ENCODE data around the gene CDX2.

Gene CDX2

DNA sequence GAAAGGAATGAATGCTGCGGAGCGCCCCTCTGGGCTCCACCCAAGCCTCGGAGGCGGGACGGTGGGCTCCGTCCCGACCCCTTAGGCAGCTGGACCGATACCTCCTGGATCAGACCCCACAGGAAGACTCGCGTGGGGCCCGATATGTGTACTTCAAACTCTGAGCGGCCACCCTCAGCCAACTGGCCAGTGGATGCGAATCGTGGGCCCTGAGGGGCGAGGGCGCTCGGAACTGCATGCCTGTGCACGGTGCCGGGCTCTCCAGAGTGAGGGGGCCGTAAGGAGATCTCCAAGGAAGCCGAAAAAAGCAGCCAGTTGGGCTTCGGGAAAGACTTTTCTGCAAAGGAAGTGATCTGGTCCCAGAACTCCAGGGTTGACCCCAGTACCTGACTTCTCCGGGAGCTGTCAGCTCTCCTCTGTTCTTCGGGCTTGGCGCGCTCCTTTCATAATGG lies 40.7 kb downstream of the CDX2 start:
- no peak for DNase-seq

- no peak for DNase-seq
Measured at GRCh38 chr13:27927444-27928352, 41.4 kb downstream of the CDX2 start.

DNA sequence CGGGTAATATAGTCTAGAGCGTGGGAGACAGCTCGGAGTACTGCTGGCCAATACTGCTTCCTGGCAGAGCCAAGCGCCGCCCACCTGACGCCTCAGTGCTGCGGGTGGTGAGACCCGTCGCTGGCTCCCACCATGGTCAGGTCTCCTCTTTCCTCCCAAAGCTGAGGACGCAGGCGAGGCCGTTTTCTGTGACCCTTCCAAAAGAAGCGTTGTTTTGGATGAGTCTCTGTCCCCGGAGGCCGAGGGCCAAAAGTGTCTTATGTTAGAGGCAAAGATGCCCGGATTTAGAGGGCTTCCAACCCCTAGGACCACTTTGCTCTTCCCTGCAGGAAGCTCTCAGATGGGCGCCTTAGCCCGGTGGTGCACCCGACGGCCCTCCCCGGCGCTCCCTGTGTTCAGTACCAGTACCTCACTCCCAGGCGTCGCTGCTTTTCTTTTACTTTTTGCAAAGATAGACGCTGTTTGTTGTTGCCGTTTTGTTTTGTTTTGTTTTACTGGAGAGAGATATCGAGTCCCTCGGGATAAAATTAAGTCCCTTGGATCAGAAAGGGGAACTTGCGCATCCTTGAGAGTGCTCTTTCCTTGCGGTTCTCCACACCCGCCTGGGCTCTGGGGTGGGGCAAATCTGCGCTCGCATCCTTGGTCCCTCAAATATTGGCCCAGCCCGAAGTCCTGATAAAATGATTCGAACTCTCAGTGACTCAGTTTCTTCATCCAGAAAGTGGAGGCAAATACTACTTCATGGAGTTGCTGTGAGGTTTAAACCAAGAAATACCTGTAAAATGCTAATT lies 42.3 kb downstream of the CDX2 start:
- DNase-seq, result no peak

- DNase-seq, result no peak
Measured at GRCh38 chr13:27925220-27925991, 43.7 kb downstream of the CDX2 start.

- no peak for DNase-seq
Measured at GRCh38 chr13:27924529-27925141, 44.5 kb downstream of the CDX2 start.

DNA sequence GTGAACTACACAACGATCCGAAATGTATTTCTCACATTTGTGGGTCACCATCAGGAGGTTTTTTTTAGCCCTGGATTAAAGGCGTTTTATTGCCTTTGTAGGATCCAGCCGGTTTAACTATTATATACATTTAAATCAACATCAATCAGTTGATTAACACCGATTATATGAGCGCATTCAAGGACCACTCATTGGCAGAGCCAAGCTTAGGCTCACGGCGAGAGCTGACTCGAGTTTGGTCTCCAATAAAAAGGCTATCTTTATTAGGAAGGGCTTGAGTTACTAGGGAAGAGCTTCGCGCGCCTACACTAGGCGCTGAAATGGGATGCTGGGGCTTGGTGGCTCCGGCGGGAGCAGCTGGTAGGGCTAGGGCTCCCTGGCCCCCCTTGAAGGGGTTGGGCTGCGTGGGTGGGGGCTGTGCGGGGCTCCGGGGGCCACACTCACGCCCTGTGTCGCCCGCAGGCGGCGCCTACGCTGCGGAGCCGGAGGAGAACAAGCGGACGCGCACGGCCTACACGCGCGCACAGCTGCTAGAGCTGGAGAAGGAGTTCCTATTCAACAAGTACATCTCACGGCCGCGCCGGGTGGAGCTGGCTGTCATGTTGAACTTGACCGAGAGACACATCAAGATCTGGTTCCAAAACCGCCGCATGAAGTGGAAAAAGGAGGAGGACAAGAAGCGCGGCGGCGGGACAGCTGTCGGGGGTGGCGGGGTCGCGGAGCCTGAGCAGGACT lies 45.2 kb downstream of the CDX2 start:
- no peak for DNase-seq

DNA sequence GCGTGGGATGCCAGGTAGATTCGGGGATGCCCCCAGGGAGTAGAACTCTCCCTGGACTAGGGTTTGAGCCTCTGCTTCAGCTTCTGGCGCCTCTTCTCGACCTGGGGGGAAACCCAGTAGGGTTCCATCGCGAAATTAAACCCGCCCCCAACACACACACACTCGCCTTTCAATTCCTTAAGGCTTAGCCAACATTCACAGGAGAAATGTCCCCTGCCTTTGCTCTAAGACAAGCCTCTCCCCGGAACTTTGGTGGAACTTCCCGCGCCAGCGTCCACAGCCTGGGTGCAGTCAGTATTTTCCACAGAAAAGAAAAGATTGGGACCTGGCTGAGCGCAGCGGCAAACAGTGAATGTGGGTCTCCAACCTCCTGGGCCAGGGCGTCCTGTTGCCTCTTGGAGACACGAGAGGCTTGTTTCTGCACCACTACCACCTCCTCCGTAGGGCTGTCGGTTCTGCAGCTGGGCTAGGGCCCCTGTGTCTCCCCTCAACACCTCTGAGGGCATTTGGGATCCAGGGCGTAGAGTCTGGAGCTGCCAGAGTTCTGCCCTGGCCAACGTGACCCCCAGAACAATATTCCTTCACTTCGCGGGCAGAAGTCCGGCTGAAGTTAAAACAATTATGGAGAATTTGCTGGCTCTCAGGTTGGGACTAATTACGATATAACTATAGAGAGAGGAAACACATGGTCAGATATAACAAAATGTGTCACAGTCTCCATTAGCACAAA lies 46.1 kb downstream of the CDX2 start:
- DNase-seq, result no peak

DNA sequence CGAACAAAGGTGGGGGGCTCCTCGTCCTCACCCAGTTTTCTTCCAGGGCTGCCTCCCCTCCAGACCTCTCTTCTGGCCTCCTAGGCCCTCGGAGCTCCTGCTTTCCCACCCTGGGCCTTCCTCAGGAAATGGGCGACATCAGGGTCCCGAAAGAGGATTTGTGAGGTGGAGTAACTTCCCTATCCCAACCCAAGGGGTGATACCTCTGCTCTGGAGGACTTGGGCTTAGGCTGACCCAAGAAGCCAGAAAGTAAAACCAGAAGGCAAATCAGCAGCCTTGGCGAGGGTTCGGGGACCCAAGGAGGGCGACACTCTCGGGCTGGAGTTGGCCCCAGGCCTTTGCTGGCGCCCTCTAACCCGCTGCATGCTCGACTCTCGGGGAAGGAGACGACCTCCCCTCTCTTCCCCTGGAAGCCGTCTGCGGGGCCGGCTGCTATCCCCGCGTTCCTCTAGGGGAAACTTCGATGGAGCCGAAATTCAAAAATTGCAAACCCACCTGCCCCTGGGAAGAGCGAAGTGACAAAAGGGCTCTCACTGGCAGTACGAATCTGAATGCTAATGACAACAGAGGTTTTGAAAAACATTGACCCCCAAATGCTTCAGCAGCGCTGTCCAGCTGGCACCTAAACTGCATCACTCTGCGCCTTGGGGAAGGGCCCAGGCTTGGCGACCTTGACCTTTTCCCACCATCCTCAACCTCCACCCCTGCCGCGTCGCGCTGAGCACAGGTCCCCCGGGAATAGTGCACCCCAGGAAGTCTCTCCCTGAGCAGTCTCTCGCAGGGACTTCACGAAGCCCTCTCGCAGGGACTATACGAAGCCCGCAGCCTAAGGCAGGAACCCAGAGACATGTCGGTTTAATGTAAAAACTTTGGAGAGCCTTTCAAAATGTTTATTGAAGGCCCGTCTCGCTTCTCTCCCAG lies 46.9 kb downstream of the CDX2 start:
- no peak for DNase-seq

DNA sequence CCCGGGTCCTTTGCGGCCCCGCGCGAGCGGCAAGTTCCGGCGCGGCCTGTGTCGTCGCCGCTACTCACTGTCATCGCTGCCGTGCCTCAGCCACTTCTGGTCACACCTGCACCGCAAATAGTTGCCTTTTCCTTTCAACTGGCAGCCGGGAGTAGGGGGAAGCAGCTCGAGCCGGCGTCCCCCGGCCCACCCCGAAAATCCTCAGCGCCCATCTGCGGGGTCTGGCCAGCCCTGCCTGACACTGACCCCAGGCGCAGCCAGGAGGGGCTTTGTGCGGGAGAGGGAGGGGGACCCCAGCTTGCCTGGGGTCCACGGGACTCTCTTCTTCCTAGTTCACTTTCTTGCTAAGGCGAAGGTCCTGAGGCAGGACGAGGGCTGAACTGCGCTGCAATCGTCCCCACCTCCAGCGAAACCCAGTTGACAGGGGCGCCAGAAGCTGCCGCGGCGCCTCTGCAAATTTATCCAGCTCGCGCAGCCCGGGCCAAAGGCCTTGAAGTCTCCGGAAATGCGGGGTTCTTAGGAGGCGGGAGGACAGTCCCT lies 47.6 kb downstream of the CDX2 start:
- DNase-seq, result no peak

DNA sequence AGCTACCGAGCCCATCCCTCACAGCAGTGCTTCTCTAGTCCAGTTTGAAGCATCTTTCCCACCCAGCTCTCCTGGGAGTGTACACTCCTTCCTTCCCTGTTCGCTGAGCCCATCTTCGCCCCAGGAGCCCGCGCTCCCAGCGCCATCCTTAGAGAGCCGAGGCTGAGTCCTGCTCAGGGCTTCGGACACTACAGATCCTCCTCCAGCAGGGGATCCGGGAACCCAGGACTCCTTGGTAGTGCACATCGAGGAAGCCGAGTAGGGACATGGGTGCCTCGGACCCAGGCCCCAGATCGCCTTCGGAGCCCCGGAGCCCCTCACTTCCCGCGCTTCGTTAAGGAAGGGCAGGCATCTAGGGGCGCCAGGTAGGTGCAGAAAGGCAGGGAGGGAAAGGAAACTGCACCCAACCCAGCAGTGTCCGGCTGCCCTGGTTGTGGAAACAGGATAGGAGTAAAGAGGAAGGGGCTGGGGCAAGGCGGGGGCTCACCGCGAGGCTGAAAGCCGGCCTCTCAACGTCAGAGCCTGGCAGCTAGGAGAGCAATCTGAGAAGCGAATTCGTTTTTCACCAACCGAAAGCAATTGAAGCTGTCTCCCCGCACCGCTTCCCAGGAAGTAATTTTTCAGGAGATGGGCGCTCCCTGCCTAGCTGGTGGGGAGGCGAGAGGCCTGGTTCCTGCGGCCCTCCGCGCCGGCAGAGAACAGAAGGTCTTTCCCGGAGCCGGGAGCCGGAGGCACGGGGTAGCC lies 48.3 kb downstream of the CDX2 start:
- DNase-seq, result no peak

DNA sequence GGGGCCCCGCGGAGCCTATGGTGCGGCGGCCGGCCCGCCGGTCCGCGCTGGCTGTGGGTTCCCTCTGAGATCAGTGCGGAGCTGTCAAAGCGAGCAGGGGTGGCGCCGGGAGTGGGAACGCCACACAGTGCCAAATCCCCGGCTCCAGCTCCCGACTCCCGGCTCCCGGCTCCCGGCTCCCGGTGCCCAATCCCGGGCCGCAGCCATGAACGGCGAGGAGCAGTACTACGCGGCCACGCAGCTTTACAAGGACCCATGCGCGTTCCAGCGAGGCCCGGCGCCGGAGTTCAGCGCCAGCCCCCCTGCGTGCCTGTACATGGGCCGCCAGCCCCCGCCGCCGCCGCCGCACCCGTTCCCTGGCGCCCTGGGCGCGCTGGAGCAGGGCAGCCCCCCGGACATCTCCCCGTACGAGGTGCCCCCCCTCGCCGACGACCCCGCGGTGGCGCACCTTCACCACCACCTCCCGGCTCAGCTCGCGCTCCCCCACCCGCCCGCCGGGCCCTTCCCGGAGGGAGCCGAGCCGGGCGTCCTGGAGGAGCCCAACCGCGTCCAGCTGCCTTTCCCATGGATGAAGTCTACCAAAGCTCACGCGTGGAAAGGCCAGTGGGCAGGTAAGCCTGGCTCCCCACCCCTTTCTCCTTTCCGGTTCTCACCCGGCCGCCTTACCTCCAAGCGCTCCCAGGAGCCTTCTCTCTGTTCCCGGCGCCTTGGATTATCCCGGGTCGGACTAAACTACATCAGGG lies 49.0 kb downstream of the CDX2 start, which contains the start of gene PDX1:
Gene PDX1 (plus strand): TSS at position 67 of the 743 bp plus-strand sequence. CDS start 139 bp downstream, at position 206.
- no peak for DNase-seq

- DNase-seq, result no peak
Measured at GRCh38 chr13:27919659-27919933, 49.5 kb downstream of the CDX2 start.

GRCh38 chr13:27918918-27919658 lies 50.0 kb downstream of the CDX2 start:
- no peak for DNase-seq

- DNase-seq, result no peak
Measured at GRCh38 chr13:27918041-27918917, 50.8 kb downstream of the CDX2 start.

DNA sequence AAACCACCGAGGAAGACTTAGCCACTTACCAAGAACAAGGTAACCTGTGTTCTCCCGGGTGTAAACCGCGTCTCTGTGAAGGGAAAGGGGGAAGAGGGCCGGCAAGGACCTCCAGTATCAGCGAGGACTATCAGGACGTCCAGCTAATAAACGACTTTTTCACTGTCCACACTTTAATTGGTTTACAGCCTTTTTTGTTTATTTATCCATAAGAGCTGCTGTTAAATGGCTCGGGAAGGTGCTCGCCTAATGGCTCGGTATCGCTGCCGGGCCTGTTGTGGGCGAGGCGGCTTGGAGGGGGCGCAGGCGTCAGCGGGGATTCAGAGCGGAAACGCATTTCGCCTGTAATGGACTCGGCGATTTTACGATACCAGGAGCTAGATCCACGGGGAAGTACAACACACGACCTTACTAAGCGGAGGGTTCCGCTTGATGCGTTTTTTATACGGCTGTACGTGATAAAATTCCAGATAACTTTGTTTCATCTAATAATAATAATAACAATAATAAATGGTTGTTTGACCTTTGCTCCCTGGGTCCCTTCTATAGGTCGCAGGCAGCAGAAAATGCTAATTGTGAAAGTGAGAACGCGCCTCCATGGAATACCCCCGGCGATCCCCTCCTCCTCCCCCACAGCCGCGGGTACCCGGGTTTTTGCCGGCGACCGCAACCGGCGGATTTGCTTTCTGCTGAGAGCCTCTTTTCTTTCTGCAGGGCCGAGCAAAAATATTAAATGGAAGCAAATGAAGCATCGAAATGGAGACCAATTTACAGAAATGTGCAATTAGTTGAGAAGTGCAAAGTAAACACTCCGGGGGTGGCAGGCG lies 51.8 kb downstream of the CDX2 start:
- no peak for DNase-seq

Data from activated gamma-delta T cell (primary cell).